ENCODE results near the gene PLA2G7. TPM values are rescaled to one million over a fixed set of nuclear protein-coding genes. Genes with fewer than 3 reads are reported as not detected.
A peak's percentile ranks its signal among the peaks of the same experiment; 100 is the strongest.

Gene PLA2G7
- total RNA-seq, 2 donors from 2014 or later, result 6.2 to 38.2 TPM

GRCh38 chr6:46704562-46704961 is 30.6 kb downstream of the PLA2G7 start:
- Histone ChIP-seq H3K4me3 (no peak overlapping the region), H3K36me3 (no peaks in the 10 kb centered on the region), H3K9me3 (no peaks in the 10 kb centered on the region), H3K4me1 (replicated peaks) (no peaks in the 10 kb centered on the region), H3K27me3 (replicated peaks; ENCODE audit: insufficient read depth) (no peaks in the 10 kb centered on the region), H3K27ac (no peak overlapping the region)
- TF ChIP-seq POLR2AphosphoS5 (IDR thresholded peaks at IDR 0.05), result no peak
- TF ChIP-seq POLR2A (IDR thresholded peaks at IDR 0.05), result no peak
- TF ChIP-seq CTCF (IDR thresholded peaks at IDR 0.05), result peak in 3 of 4 experiments; percentile 19 to 52 (median 43)
- DNase-seq (ENCODE audit: low spot score), result no peak
- WGBS, result 6% methylated on average over 3 of the region's 3 CpGs
- intact Hi-C loops (cut with DNase I), result no loop called here

DNA sequence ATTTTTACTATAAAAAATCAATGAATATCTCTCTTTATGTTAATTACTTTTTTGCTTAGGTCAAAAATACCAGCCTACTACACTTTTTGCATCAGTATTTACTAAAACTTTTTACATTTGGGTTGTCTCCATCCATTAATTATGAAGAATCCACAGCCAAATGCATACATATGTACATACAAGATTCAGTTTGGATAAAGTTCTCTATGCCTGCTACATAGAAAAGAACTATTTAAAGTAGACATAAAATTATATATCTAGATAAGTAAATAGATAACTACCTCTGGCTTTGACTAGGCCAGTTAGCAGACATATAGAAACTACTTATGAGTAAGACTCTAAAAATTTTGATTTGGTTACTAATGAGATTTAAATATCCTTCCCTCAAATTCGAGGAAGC is 35.2 kb downstream of the PLA2G7 start:
- 67% methylated on average over 1 of the region's 1 CpG for WGBS
- intact Hi-C loops (cut with DNase I), result no loop called here
- H3K4me1 ChIP-seq (replicated peaks), result no peaks in the 10 kb centered on the region

DNA sequence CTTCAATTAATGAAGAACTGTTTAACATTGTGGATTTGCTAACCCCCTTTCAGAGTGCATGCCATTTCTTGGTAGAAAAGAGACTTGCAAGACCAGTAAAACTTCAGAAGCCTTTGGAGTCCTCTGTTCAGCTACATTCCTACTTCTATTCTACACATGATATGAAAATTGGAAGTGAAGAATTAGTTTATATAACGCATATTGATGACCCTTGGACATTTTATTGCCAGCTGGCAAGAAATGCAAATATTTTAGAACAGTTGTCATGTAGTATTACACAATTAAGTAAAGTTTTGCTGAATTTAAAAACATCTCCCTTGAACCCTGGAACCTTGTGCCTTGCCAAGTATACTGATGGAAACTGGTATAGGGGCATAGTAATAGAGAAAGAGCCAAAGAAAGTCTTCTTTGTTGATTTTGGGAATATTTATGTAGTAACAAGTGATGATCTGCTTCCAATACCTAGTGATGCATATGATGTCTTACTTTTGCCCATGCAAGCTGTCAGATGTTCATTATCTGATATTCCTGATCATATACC is 44.2 kb downstream of the PLA2G7 start:
- intact Hi-C loops (cut with DNase I), result no loop called here
- H3K9me3 ChIP-seq, result no peaks in the 10 kb centered on the region
- no peak for DNase-seq (ENCODE audit: low spot score)
- TF ChIP-seq POLR2A (IDR thresholded peaks at IDR 0.05) (no peak), POLR2AphosphoS5 (IDR thresholded peaks at IDR 0.05) (no peak), CTCF (IDR thresholded peaks at IDR 0.05) (no peak)
- no peaks in the 10 kb centered on the region for H3K4me1 ChIP-seq (replicated peaks)
- H3K36me3 ChIP-seq, result no peaks in the 10 kb centered on the region
- no peaks in the 10 kb centered on the region for H3K27me3 ChIP-seq (replicated peaks; ENCODE audit: insufficient read depth)
- H3K27ac ChIP-seq, result no peak overlapping the region
- WGBS, result 70% methylated on average over 1 of the region's 1 CpG
- H3K4me3 ChIP-seq, result no peak overlapping the region

More for the DNA sequence above, 35.2 kb downstream of the PLA2G7 start:
- Histone ChIP-seq H3K4me3 (no peak overlapping the region), H3K36me3 (no peaks in the 10 kb centered on the region), H3K27ac (no peak overlapping the region), H3K9me3 (no peaks in the 10 kb centered on the region), H3K27me3 (replicated peaks; ENCODE audit: insufficient read depth) (no peaks in the 10 kb centered on the region)
- no peak for DNase-seq (ENCODE audit: low spot score)
- TF ChIP-seq POLR2A (IDR thresholded peaks at IDR 0.05) (no peak), POLR2AphosphoS5 (IDR thresholded peaks at IDR 0.05) (no peak), CTCF (IDR thresholded peaks at IDR 0.05) (no peak)

- no peak overlapping the region for H3K27ac ChIP-seq
- WGBS, result 58% methylated on average over 2 of the region's 2 CpGs
- TF ChIP-seq POLR2AphosphoS5 (IDR thresholded peaks at IDR 0.05) (no peak), CTCF (IDR thresholded peaks at IDR 0.05) (no peak), POLR2A (IDR thresholded peaks at IDR 0.05) (no peak)
- no peaks in the 10 kb centered on the region for H3K36me3 ChIP-seq
- intact Hi-C loops (cut with DNase I), result no loop called here
- no peaks in the 10 kb centered on the region for H3K4me1 ChIP-seq (replicated peaks)
- no peaks in the 10 kb centered on the region for H3K9me3 ChIP-seq
- H3K27me3 ChIP-seq (replicated peaks; ENCODE audit: insufficient read depth), result no peaks in the 10 kb centered on the region
- no peak overlapping the region for H3K4me3 ChIP-seq
- no peak for DNase-seq (ENCODE audit: low spot score)
Measured at GRCh38 chr6:46690141-46690755, 44.9 kb downstream of the PLA2G7 start.

GRCh38 chr6:46689657-46690056 is 45.5 kb downstream of the PLA2G7 start:
- H3K4me3 ChIP-seq, result no peak overlapping the region
- WGBS, result 92% methylated on average over 3 of the region's 3 CpGs
- TF ChIP-seq CTCF (IDR thresholded peaks at IDR 0.05) (no peak), POLR2A (IDR thresholded peaks at IDR 0.05) (no peak), POLR2AphosphoS5 (IDR thresholded peaks at IDR 0.05) (no peak)
- DNase-seq (ENCODE audit: low spot score), result no peak
- no peaks in the 10 kb centered on the region for H3K4me1 ChIP-seq (replicated peaks)
- H3K9me3 ChIP-seq, result no peaks in the 10 kb centered on the region
- H3K27me3 ChIP-seq (replicated peaks; ENCODE audit: insufficient read depth), result no peaks in the 10 kb centered on the region
- intact Hi-C loops (cut with DNase I), result no loop called here
- no peak overlapping the region for H3K27ac ChIP-seq
- no peaks in the 10 kb centered on the region for H3K36me3 ChIP-seq
